WTC11 (cell line): Measurements from ENCODE around the gene SLC30A4. TPM values are rescaled to one million over a fixed set of nuclear protein-coding genes. Genes with fewer than 3 reads are reported as not detected.

Source experiments
- ATAC-seq: fragments of 200-7000 bp; cut with Tn5 transposase; 2 replicates; pipeline ENCODE4 v1.10.0; 2021; ENCODE audit warnings: mild to moderate bottlenecking, moderate library complexity
- CTCF ChIA-PET: fragments of 300-600 bp; sonication (Branson Sonifier 250); formaldehyde crosslinking; loops from one replicate; lab custom pipeline; 2021; ENCODE audit warnings: antibody characterized with exemption; lab: Charles Lee
- POLR2A ChIA-PET: fragments of 350-600 bp; sonication (Branson Sonifier 250); formaldehyde crosslinking; loops from one replicate; lab custom pipeline; 2021; ENCODE audit warnings: antibody characterized with exemption; lab: Charles Lee
- DNase-seq: peaks from one replicate; pipeline ENCODE4 v3.0.0; 2021; ENCODE audit warnings: low spot score
- H3K27ac Mint-ChIP-seq: 2 replicates; pipeline ENCODE4 v1.8.0; 2021; ENCODE audit warnings: mixed read lengths
- H3K27me3 Mint-ChIP-seq: 2 replicates; pipeline ENCODE4 v1.8.0; 2021; ENCODE audit warnings: low read depth, mild to moderate bottlenecking, moderate library complexity, mixed read lengths
- H3K36me3 Mint-ChIP-seq: 2 replicates; pipeline ENCODE4 v1.8.0; 2021; ENCODE audit warnings: mixed read lengths
- H3K4me1 Mint-ChIP-seq: 2 replicates; pipeline ENCODE4 v1.8.0; 2022; ENCODE audit warnings: mixed read lengths
- H3K4me3 Mint-ChIP-seq: 2 replicates; pipeline ENCODE4 v1.8.0; 2021; ENCODE audit warnings: mild to moderate bottlenecking, moderate library complexity, mixed read lengths
- H3K9me3 Mint-ChIP-seq: 2 replicates; pipeline ENCODE4 v1.8.0; 2021; ENCODE audit warnings: mixed read lengths
- CREB1 ChIP-seq: sonication (generic); formaldehyde crosslinking; IDR thresholded peaks from 2 replicates; pipeline ENCODE4 v1.8.0; 2023; ENCODE audit warnings: mild to moderate bottlenecking, missing genetic modification reagents
- CREM ChIP-seq: sonication (generic); formaldehyde crosslinking; IDR thresholded peaks from 2 replicates; pipeline ENCODE4 v1.8.1; 2022; ENCODE audit warnings: mild to moderate bottlenecking, missing genetic modification reagents, moderate library complexity
- FOXJ3 ChIP-seq: sonication (generic); formaldehyde crosslinking; IDR thresholded peaks from 2 replicates; pipeline ENCODE4 v1.9.0; 2021; ENCODE audit warnings: missing genetic modification reagents, mild to moderate bottlenecking, borderline replicate concordance
- KAT7 ChIP-seq: sonication (generic); formaldehyde crosslinking; IDR thresholded peaks from 2 replicates; pipeline ENCODE4 v1.8.1; 2023; ENCODE audit warnings: missing genetic modification reagents, mild to moderate bottlenecking, borderline replicate concordance
- NFATC4 ChIP-seq: fragments of 250-450 bp; sonication (Bioruptor Pico); IDR thresholded peaks from 2 replicates; pipeline ENCODE4 v1.9.0; 2021; ENCODE audit warnings: mild to moderate bottlenecking
- NFE2L1 ChIP-seq: sonication (generic); formaldehyde crosslinking; IDR thresholded peaks from 2 replicates; pipeline ENCODE4 v1.8.1; 2023; ENCODE audit warnings: missing genetic modification reagents
- NR1H2 ChIP-seq: sonication (generic); formaldehyde crosslinking; IDR thresholded peaks from 2 replicates; pipeline ENCODE4 v1.9.0; 2021; ENCODE audit warnings: mild to moderate bottlenecking, moderate library complexity, missing genetic modification reagents
- OVOL2 ChIP-seq: fragments of 250-450 bp; sonication (Bioruptor Pico); IDR thresholded peaks from 2 replicates; pipeline ENCODE4 v1.9.0; 2021; ENCODE audit warnings: mild to moderate bottlenecking, borderline replicate concordance
- PRRX2 ChIP-seq: fragments of 250-450 bp; sonication (Bioruptor Pico); IDR thresholded peaks from 2 replicates; pipeline ENCODE4 v1.8.0; 2021; ENCODE audit warnings: mild to moderate bottlenecking
- TP53 ChIP-seq: sonication (generic); formaldehyde crosslinking; IDR thresholded peaks from 2 replicates; pipeline ENCODE4 v1.8.1; 2023; ENCODE audit warnings: mild to moderate bottlenecking, missing genetic modification reagents
- ZNF121 ChIP-seq: sonication (generic); formaldehyde crosslinking; IDR thresholded peaks from 2 replicates; pipeline ENCODE4 v1.8.0; 2023; ENCODE audit warnings: missing genetic modification reagents
- ZNF396 ChIP-seq: fragments of 250-450 bp; sonication (Bioruptor Pico); IDR thresholded peaks from 2 replicates; pipeline ENCODE4 v1.8.0; 2021; ENCODE audit warnings: mild to moderate bottlenecking, moderate library complexity, borderline replicate concordance
- ZNF671 ChIP-seq: fragments of 250-450 bp; sonication (Bioruptor Pico); IDR thresholded peaks from 2 replicates; pipeline ENCODE4 v1.8.0; 2021; ENCODE audit warnings: mild to moderate bottlenecking
- total RNA-seq: library from RNA; stranded (reverse); gene quantifications from 3 replicates; pipeline ENCODE4 v1.2.3, GENCODE V29; 2021
- TF ChIP-seq, protein P1 (sequence below): sonication (generic); formaldehyde crosslinking; IDR thresholded peaks from 2 replicates; pipeline ENCODE4 v1.8.0; 2022; ENCODE audit warnings: missing genetic modification reagents
- TF ChIP-seq, protein P2 (sequence below): sonication (generic); formaldehyde crosslinking; IDR thresholded peaks from 2 replicates; pipeline ENCODE4 v1.8.0; 2022; ENCODE audit warnings: mild to moderate bottlenecking, missing genetic modification reagents
- TF ChIP-seq, protein P3 (sequence below): sonication (generic); formaldehyde crosslinking; IDR thresholded peaks from 2 replicates; pipeline ENCODE4 v1.8.1; 2023; ENCODE audit warnings: mild to moderate bottlenecking, missing genetic modification reagents, moderate library complexity
- TF ChIP-seq, protein P4 (sequence below): sonication (generic); formaldehyde crosslinking; IDR thresholded peaks from 2 replicates; pipeline ENCODE4 v1.8.1; 2022; ENCODE audit warnings: mild to moderate bottlenecking, moderate library complexity, missing genetic modification reagents
- TF ChIP-seq, protein P5 (sequence below): sonication (generic); formaldehyde crosslinking; IDR thresholded peaks from 2 replicates; pipeline ENCODE4 v1.8.0; 2022; ENCODE audit warnings: mild to moderate bottlenecking, missing genetic modification reagents
- TF ChIP-seq, protein P6 (sequence below): fragments of 250-450 bp; sonication (Bioruptor Pico); IDR thresholded peaks from 2 replicates; pipeline ENCODE4 v1.9.0; 2021; ENCODE audit warnings: mild to moderate bottlenecking
- TF ChIP-seq, protein P7 (sequence below): fragments of 250-450 bp; sonication (Bioruptor Pico); IDR thresholded peaks from 2 replicates; pipeline ENCODE4 v1.9.0; 2021; ENCODE audit warnings: moderate library complexity, mild to moderate bottlenecking, inconsistent platforms, borderline replicate concordance
- TF ChIP-seq, protein P8 (sequence below): sonication (generic); formaldehyde crosslinking; conservative IDR thresholded peaks from 2 replicates; pipeline ENCODE4 v1.8.1; 2022; ENCODE audit warnings: mild to moderate bottlenecking, missing genetic modification reagents
- TF ChIP-seq, protein P9 (sequence below): fragments of 250-450 bp; sonication (Bioruptor Pico); IDR thresholded peaks from 2 replicates; pipeline ENCODE4 v2.1.2; 2022; ENCODE audit warnings: mild to moderate bottlenecking, moderate library complexity
- TF ChIP-seq, protein P10 (sequence below): fragments of 250-450 bp; sonication (Bioruptor Pico); conservative IDR thresholded peaks from 2 replicates; pipeline ENCODE4 v1.9.0; 2021; ENCODE audit warnings: mild to moderate bottlenecking

Gene SLC30A4
- total RNA-seq, 1 experiment from 2014 or later: 0.04 TPM

DNA sequence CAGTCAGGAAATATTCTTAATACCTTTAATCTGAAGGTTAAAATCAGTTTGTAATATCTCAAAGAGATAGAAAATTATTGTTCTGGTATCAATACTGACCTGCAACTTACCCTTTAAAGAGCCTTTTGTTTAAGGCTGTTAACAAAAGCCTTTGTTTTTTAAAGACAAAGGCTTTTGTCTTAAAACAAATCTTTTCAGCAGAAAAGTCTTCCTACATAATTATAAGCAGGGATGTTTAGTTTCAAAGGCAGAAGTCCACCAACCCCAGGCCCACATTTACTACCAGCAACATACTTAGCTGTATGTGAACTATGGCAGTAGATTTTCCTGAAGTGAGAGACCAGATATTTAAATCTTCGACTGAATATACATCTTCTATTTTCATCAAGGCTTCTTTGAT is 36.2 kb downstream of the SLC30A4 start:
- ChIA-PET CTCF (no interaction called here), POLR2A (no interaction called here)
- TF ChIP-seq, protein P1, sequence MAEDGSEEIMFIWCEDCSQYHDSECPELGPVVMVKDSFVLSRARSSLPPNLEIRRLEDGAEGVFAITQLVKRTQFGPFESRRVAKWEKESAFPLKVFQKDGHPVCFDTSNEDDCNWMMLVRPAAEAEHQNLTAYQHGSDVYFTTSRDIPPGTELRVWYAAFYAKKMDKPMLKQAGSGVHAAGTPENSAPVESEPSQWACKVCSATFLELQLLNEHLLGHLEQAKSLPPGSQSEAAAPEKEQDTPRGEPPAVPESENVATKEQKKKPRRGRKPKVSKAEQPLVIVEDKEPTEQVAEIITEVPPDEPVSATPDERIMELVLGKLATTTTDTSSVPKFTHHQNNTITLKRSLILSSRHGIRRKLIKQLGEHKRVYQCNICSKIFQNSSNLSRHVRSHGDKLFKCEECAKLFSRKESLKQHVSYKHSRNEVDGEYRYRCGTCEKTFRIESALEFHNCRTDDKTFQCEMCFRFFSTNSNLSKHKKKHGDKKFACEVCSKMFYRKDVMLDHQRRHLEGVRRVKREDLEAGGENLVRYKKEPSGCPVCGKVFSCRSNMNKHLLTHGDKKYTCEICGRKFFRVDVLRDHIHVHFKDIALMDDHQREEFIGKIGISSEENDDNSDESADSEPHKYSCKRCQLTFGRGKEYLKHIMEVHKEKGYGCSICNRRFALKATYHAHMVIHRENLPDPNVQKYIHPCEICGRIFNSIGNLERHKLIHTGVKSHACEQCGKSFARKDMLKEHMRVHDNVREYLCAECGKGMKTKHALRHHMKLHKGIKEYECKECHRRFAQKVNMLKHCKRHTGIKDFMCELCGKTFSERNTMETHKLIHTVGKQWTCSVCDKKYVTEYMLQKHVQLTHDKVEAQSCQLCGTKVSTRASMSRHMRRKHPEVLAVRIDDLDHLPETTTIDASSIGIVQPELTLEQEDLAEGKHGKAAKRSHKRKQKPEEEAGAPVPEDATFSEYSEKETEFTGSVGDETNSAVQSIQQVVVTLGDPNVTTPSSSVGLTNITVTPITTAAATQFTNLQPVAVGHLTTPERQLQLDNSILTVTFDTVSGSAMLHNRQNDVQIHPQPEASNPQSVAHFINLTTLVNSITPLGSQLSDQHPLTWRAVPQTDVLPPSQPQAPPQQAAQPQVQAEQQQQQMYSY (CRISPR knock-in tag): no peak
- TF ChIP-seq PRRX2 (CRISPR knock-in tag) (no peak), CREB1 (CRISPR knock-in tag) (no peak), TP53 (CRISPR knock-in tag) (no peak), OVOL2 (CRISPR knock-in tag) (no peak), NFE2L1 (no peak), ZNF121 (no peak)
- TF ChIP-seq, protein P2, sequence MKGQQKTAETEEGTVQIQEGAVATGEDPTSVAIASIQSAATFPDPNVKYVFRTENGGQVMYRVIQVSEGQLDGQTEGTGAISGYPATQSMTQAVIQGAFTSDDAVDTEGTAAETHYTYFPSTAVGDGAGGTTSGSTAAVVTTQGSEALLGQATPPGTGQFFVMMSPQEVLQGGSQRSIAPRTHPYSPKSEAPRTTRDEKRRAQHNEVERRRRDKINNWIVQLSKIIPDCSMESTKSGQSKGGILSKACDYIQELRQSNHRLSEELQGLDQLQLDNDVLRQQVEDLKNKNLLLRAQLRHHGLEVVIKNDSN (CRISPR knock-in tag): no peak
- TF ChIP-seq, protein P3, sequence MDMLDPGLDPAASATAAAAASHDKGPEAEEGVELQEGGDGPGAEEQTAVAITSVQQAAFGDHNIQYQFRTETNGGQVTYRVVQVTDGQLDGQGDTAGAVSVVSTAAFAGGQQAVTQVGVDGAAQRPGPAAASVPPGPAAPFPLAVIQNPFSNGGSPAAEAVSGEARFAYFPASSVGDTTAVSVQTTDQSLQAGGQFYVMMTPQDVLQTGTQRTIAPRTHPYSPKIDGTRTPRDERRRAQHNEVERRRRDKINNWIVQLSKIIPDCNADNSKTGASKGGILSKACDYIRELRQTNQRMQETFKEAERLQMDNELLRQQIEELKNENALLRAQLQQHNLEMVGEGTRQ: no peak
- H3K27me3 Mint-ChIP-seq: peaks cover 83% of the 10 kb centered on the region
- no peak overlapping the region for H3K4me3 Mint-ChIP-seq
- H3K9me3 Mint-ChIP-seq: no peaks in the 10 kb centered on the region
- DNase-seq: no peak
- no peak for ATAC-seq
- peaks cover 5% of the 10 kb centered on the region for H3K4me1 Mint-ChIP-seq
- no peak overlapping the region for H3K27ac Mint-ChIP-seq
- no peaks in the 10 kb centered on the region for H3K36me3 Mint-ChIP-seq

DNA sequence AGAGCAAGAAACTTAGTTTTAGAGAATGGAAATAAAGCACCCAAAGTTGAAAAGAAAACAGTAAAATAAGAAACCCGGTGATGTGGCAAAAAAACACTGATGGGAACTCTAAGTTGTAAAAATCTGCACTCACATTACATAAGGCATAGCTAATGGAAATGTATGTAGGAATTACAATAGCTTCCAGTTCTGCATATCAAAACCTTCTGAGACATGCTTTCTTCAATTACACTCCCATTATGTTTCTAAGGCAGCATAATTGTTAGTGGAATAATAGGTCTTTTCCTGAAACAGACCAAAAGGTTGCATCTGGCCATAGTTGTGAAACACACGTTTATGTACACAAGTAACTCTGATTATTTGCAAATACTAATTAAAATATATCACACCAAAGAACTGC is 41.4 kb downstream of the SLC30A4 start:
- CTCF ChIA-PET: interaction anchor here (0.6 to 1.8 kb wide), 5 partner anchors 23 to 146 kb away, joined by 3 to 12 read pairs (median 3); no protein-coding TSS in a partner anchor
- Mint-ChIP-seq H3K27ac (no peak overlapping the region), H3K9me3 (no peaks in the 10 kb centered on the region), H3K27me3 (peaks cover 96% of the 10 kb centered on the region), H3K4me1 (peaks cover 12% of the 10 kb centered on the region), H3K36me3 (no peaks in the 10 kb centered on the region), H3K4me3 (no peak overlapping the region)
- POLR2A ChIA-PET: interaction anchor here (0.5 to 0.6 kb wide), 2 partner anchors 74 to 106 kb away, joined by 4 to 7 read pairs; partner anchors contain the start of gene BLOC1S6
- no peak for DNase-seq
- ATAC-seq: no peak
- TF ChIP-seq, protein P4, sequence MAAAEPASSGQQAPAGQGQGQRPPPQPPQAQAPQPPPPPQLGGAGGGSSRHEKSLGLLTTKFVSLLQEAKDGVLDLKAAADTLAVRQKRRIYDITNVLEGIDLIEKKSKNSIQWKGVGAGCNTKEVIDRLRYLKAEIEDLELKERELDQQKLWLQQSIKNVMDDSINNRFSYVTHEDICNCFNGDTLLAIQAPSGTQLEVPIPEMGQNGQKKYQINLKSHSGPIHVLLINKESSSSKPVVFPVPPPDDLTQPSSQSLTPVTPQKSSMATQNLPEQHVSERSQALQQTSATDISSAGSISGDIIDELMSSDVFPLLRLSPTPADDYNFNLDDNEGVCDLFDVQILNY (CRISPR knock-in tag): no peak
- TF ChIP-seq, protein P5, sequence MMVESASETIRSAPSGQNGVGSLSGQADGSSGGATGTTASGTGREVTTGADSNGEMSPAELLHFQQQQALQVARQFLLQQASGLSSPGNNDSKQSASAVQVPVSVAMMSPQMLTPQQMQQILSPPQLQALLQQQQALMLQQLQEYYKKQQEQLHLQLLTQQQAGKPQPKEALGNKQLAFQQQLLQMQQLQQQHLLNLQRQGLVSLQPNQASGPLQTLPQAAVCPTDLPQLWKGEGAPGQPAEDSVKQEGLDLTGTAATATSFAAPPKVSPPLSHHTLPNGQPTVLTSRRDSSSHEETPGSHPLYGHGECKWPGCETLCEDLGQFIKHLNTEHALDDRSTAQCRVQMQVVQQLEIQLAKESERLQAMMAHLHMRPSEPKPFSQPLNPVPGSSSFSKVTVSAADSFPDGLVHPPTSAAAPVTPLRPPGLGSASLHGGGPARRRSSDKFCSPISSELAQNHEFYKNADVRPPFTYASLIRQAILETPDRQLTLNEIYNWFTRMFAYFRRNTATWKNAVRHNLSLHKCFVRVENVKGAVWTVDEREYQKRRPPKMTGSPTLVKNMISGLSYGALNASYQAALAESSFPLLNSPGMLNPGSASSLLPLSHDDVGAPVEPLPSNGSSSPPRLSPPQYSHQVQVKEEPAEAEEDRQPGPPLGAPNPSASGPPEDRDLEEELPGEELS (CRISPR knock-in tag): no peak
- TF ChIP-seq NFATC4 (CRISPR knock-in tag) (no peak), CREM (CRISPR knock-in tag) (no peak), TP53 (CRISPR knock-in tag) (no peak), NR1H2 (CRISPR knock-in tag) (no peak), KAT7 (CRISPR knock-in tag) (no peak), ZNF396 (CRISPR knock-in tag) (no peak), ZNF671 (CRISPR knock-in tag) (no peak), FOXJ3 (CRISPR knock-in tag) (no peak)
- TF ChIP-seq, protein P6, sequence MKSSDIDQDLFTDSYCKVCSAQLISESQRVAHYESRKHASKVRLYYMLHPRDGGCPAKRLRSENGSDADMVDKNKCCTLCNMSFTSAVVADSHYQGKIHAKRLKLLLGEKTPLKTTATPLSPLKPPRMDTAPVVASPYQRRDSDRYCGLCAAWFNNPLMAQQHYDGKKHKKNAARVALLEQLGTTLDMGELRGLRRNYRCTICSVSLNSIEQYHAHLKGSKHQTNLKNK (CRISPR knock-in tag): no peak
- TF ChIP-seq, protein P7, sequence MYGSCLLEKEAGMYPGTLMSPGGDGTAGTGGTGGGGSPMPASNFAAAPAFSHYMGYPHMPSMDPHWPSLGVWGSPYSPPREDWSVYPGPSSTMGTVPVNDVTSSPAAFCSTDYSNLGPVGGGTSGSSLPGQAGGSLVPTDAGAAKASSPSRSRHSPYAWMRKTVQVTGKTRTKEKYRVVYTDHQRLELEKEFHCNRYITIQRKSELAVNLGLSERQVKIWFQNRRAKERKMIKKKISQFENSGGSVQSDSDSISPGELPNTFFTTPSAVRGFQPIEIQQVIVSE (CRISPR knock-in tag): no peak
- TF ChIP-seq, protein P8, sequence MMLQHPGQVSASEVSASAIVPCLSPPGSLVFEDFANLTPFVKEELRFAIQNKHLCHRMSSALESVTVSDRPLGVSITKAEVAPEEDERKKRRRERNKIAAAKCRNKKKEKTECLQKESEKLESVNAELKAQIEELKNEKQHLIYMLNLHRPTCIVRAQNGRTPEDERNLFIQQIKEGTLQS: no peak
- TF ChIP-seq, protein P9, sequence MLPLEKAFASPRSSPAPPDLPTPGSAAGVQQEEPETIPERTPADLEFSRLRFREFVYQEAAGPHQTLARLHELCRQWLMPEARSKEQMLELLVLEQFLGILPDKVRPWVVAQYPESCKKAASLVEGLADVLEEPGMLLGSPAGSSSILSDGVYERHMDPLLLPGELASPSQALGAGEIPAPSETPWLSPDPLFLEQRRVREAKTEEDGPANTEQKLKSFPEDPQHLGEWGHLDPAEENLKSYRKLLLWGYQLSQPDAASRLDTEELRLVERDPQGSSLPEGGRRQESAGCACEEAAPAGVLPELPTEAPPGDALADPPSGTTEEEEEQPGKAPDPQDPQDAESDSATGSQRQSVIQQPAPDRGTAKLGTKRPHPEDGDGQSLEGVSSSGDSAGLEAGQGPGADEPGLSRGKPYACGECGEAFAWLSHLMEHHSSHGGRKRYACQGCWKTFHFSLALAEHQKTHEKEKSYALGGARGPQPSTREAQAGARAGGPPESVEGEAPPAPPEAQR: no peak
- TF ChIP-seq, protein P10, sequence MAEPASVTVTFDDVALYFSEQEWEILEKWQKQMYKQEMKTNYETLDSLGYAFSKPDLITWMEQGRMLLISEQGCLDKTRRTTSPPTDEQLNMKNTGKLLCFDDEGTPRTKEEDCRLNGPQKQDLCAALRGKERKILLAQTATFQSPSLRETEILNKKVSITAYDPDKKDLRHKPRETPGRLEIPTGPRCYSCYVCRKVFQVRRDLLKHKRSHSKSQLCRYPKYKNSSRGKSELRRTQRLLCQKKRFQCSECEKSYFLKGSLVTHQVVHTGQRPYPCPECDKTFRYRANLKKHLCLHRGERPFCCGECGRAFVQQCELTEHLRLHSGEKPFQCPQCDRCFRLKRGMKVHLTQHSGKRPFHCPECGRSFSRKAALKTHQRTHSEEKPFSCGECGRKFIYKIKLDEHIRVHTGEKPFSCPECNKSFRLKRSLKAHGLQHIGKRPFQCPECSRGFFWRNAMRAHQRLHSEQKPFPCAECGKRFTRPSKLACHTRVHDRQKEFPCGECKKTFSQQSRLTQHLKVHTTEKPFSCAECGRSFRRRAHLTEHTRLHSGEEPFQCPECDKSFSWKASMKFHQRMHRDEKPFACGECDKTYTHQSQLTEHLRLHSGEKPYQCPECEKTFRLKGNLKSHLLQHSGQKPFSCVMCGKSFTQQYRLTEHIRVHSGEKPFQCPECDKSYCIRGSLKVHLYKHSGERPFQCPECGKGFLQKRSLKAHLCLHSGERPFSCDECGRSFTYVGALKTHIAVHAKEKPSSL: no peak
